K562 (cell line): ENCODE data around the gene GJA1. TPM values are rescaled to one million over a fixed set of nuclear protein-coding genes. Genes with fewer than 3 reads are reported as not detected.

ENCODE experiments used
- ATAC-seq: fragments of 200-7000 bp; cut with Tn5 transposase; 3 replicates; pipeline ENCODE4 v1.9.1; 2020; ENCODE audit warnings: moderate library complexity
- BruUV-seq: library from RNA; stranded (reverse); fragments of 400-500 nt; replicated peaks from 2 replicates; lab custom pipeline; 2021; lab: Mats Ljungman, UMichigan
- CTCF ChIA-PET: fragments of 300-600 bp; formaldehyde crosslinking; extraction: SDS; loops from one replicate; lab custom pipeline; 2021; ENCODE audit warnings: low intra/inter-chr PET ratio; lab: Yijun Ruan, JAX
- POLR2A ChIA-PET: fragments of 300-600, 350-650 bp; sonication (Branson Sonifier 250); formaldehyde crosslinking; extraction: SDS; loops from one replicate; lab custom pipeline; 2021; ENCODE audit warnings: antibody characterized with exemption, inconsistent platforms; lab: Yijun Ruan, JAX
- DNase-seq, 4 experiments: peaks; one replicate each; pipeline versions ENCODE4 v3.0.0 to v3.0.0-alpha.2; 2011 to 2018; ENCODE audit warnings: low spot score in 3 of 4, mixed read lengths in 3 of 4; ENCODE audit errors: extremely low read depth in 1 of 4
- FAIRE-seq: peaks from 2 replicates; lab custom pipeline; 2011; peaks lifted over from hg19 to GRCh38; lab: Jason Lieb, UNC
- H2AFZ ChIP-seq: 2 replicates; pipeline ENCODE4 v1.6.0; 2011; ENCODE audit warnings: low read depth, low read length, control low read depth, inconsistent platforms
- H3K27ac ChIP-seq: fragments of 200-600 bp; 3 replicates; pipeline ENCODE4 v1.8.0; 2011; ENCODE audit warnings: low read depth, mild to moderate bottlenecking, control low read depth, inconsistent platforms, low read length, moderate library complexity, mixed read lengths; ENCODE audit errors: extremely low read depth
- H3K27me3 ChIP-seq, 2 experiments: fragments of 300-600 bp in 1 of 2; 2 replicates in 1 of 2; 3 replicates in 1 of 2; pipeline versions ENCODE4 v1.6.0 to v1.8.0; 2011; ENCODE audit warnings: inconsistent platforms in 2 of 2, low read length in 2 of 2, mild to moderate bottlenecking in 1 of 2, mixed read lengths in 1 of 2, moderate library complexity in 1 of 2; ENCODE audit not compliant: control insufficient read depth in 2 of 2, insufficient read depth in 2 of 2
- H3K36me3 ChIP-seq: fragments of 300-600 bp; 3 replicates; pipeline ENCODE4 v1.8.0; 2011; ENCODE audit warnings: mild to moderate bottlenecking, low read length, inconsistent platforms; ENCODE audit not compliant: control insufficient read depth, insufficient read depth
- H3K4me1 ChIP-seq, 2 experiments: fragments of 200-600 bp in 1 of 2; replicated peaks in 1 of 2; 2 replicates in 1 of 2; 3 replicates in 1 of 2; pipeline versions ENCODE4 v1.5.1 to v1.8.0; 2011; ENCODE audit warnings: inconsistent platforms in 2 of 2, low read length in 2 of 2, mild to moderate bottlenecking in 1 of 2, mixed read lengths in 1 of 2, moderate library complexity in 1 of 2; ENCODE audit not compliant: control insufficient read depth in 2 of 2, insufficient read depth in 2 of 2
- H3K4me2 ChIP-seq: 2 replicates; pipeline ENCODE4 v1.6.1; 2011; ENCODE audit warnings: low read length, control low read depth, inconsistent platforms, mixed read lengths; ENCODE audit not compliant: insufficient read depth
- H3K4me3 ChIP-seq: fragments of 200-600 bp; sonication (generic), shearing (Covaris generic); 2 replicates; pipeline ENCODE4 v1.5.1; 2016; ENCODE audit warnings: control low read depth, inconsistent platforms
- H3K79me2 ChIP-seq: fragments of 200-600 bp; 3 replicates; pipeline ENCODE4 v1.8.0; 2011; ENCODE audit warnings: low read length, inconsistent platforms; ENCODE audit not compliant: control insufficient read depth, insufficient read depth
- H3K9ac ChIP-seq, 2 experiments: 2 replicates each; pipeline versions ENCODE4 v1.6.0 to v1.6.1; 2011; ENCODE audit warnings: low read depth in 2 of 2, low read length in 2 of 2, control low read depth in 1 of 2, inconsistent platforms in 1 of 2, mild to moderate bottlenecking in 1 of 2, mixed read lengths in 1 of 2; ENCODE audit not compliant: insufficient read depth in 1 of 2
- H3K9me1 ChIP-seq: one replicate; pipeline ENCODE4 v1.6.0; 2011; ENCODE audit warnings: inconsistent platforms, mild to moderate bottlenecking, low read length, moderate library complexity; ENCODE audit not compliant: control insufficient read depth, insufficient read depth
- H3K9me3 ChIP-seq: replicated peaks from 2 replicates; pipeline ENCODE4 v1.5.1; 2011; ENCODE audit warnings: low read depth, low read length, inconsistent platforms; ENCODE audit not compliant: control insufficient read depth, insufficient read depth
- H4K20me1 ChIP-seq: replicated peaks from 2 replicates; pipeline ENCODE4 v1.6.1; 2011; ENCODE audit warnings: low read length, inconsistent platforms, mixed read lengths; ENCODE audit not compliant: control insufficient read depth, insufficient read depth
- FOXA3 ChIP-seq, 2 experiments: fragments of 450-650 bp in 1 of 2; sonication (generic) in 1 of 2; formaldehyde crosslinking; IDR thresholded peaks in 1 of 2; conservative IDR thresholded peaks in 1 of 2; 2 replicates each; pipeline versions ENCODE4 v1.4.0 to v1.8.0; 2020 to 2022; ENCODE audit warnings: mild to moderate bottlenecking in 2 of 2, missing genetic modification reagents in 1 of 2
- GABPB1 ChIP-seq: sonication (generic); formaldehyde crosslinking; IDR thresholded peaks from 2 replicates; pipeline ENCODE4 v1.8.0; 2022; ENCODE audit warnings: mild to moderate bottlenecking, missing genetic modification reagents
- HDAC8 ChIP-seq: fragments of 450-650 bp; IDR thresholded peaks from 2 replicates; pipeline ENCODE4 v1.6.1; 2016; ENCODE audit warnings: mild to moderate bottlenecking, missing genetic modification characterization, moderate library complexity, missing compliant biosample characterization
- HOMEZ ChIP-seq: fragments of 250-450 bp; sonication (Bioruptor Pico); IDR thresholded peaks from 2 replicates; pipeline ENCODE4 v1.4.0; 2020; ENCODE audit warnings: mild to moderate bottlenecking, moderate library complexity
- JUND ChIP-seq, 2 experiments: IDR thresholded peaks; 2 replicates in 1 of 2; 3 replicates in 1 of 2; pipeline ENCODE4 v1.6.1; 2011; ENCODE audit warnings: borderline replicate concordance in 2 of 2, low read depth in 2 of 2, low read length in 2 of 2, improper control_type of control experiment in 1 of 2, missing biosample characterization in 1 of 2, missing genetic modification characterization in 1 of 2, missing genetic modification reagents in 1 of 2
- NFXL1 ChIP-seq: fragments of 450-650 bp; formaldehyde crosslinking; IDR thresholded peaks from 2 replicates; pipeline ENCODE4 v1.4.0; 2021; ENCODE audit warnings: mild to moderate bottlenecking
- NR1H2 ChIP-seq: sonication (generic); formaldehyde crosslinking; IDR thresholded peaks from 2 replicates; pipeline ENCODE4 v1.4.0; 2020; ENCODE audit warnings: mild to moderate bottlenecking, missing genetic modification reagents
- PCBP1 ChIP-seq: fragments of 200-400 bp; formaldehyde crosslinking; IDR thresholded peaks from 2 replicates; pipeline ENCODE4 v1.6.1; 2018; ENCODE audit warnings: mild to moderate bottlenecking, low read depth, low read length; ENCODE audit not compliant: poor library complexity, severe bottlenecking
- SNIP1 ChIP-seq: fragments of 450-650 bp; IDR thresholded peaks from 2 replicates; pipeline ENCODE4 v1.7.1; 2017; ENCODE audit warnings: low read depth, mild to moderate bottlenecking
- TAF1 ChIP-seq: IDR thresholded peaks from 2 replicates; pipeline ENCODE4 v1.6.1; 2011; ENCODE audit warnings: mild to moderate bottlenecking, low read length, moderate library complexity; ENCODE audit not compliant: insufficient read depth, control insufficient read depth, severe bottlenecking; ENCODE audit errors: extremely low read depth
- THRAP3 ChIP-seq: fragments of 450-650 bp; IDR thresholded peaks from 2 replicates; pipeline ENCODE4 v1.6.1; 2016; ENCODE audit warnings: mild to moderate bottlenecking, inconsistent platforms, borderline replicate concordance
- ZBED1 ChIP-seq: IDR thresholded peaks from 2 replicates; pipeline ENCODE4 v1.6.1; 2014
- ZC3H8 ChIP-seq: fragments of 450-650 bp; IDR thresholded peaks from 2 replicates; pipeline ENCODE4 v1.6.1; 2017
- ZNF282 ChIP-seq: sonication (generic); formaldehyde crosslinking; IDR thresholded peaks from 2 replicates; pipeline ENCODE4 v1.8.1; 2023; ENCODE audit warnings: missing genetic modification reagents
- ZNF561 ChIP-seq: fragments of 450-650 bp; formaldehyde crosslinking; conservative IDR thresholded peaks from 2 replicates; pipeline ENCODE4 v1.4.0; 2020; ENCODE audit warnings: mild to moderate bottlenecking, moderate library complexity
- WGBS: fragments of 100-300 bp; shearing (Covaris generic); methylation state at CpG from one replicate; pipeline ENCODE4 v1.1.6; 2016; ENCODE audit warnings: low coverage, mixed read lengths; ENCODE audit not compliant: insufficient coverage; ENCODE audit errors: missing lambda C conversion rate; 5-methylcytosine and 5-hydroxymethylcytosine counted together
- in situ Hi-C: fragments of 300-500 bp; cut with MboI; formaldehyde crosslinking; loops from 4 replicates; pipeline ENCODE4 v1.15.0; 2018; ENCODE audit warnings: inconsistent platforms, mixed read lengths
- intact Hi-C: fragments of 100-400 bp; cut with micrococcal nuclease; formaldehyde crosslinking; loops from 2 replicates; pipeline ENCODE4 v1.14.2; 2022
- polyA plus RNA-seq, 8 experiments: library from polyadenylated mRNA; depleted of rRNA in 4 of 8; stranded (reverse) in 5 of 8; unstranded in 3 of 8; fragments of >200 nt; fragmentation: Nextera tagmentation in 2 of 8; fragmentation: Illumina TruSeq in 1 of 8; extraction: Ambion mirVana in 2 of 8; extraction: Trizol in 1 of 8; gene quantifications; 2 replicates each; pipeline versions ENCODE4 v1.2.1 to v1.2.3, GENCODE V29; 2011 to 2014; ENCODE audit warnings: inconsistent platforms in 1 of 8, missing spikeins in 1 of 8
- total RNA-seq, 7 experiments: library from RNA; depleted of rRNA in 6 of 7; stranded (reverse); fragments of >200 nt in 6 of 7; fragmentation: Illumina TruSeq in 2 of 7; extraction: Trizol in 2 of 7; gene quantifications; 2 replicates each; pipeline versions ENCODE4 v1.2.1 to v1.2.3, GENCODE V29; 2011 to 2021; ENCODE audit warnings: low replicate concordance in 1 of 7
- TF ChIP-seq, protein P1 (sequence below), 2 experiments: IDR thresholded peaks in 1 of 2; conservative IDR thresholded peaks in 1 of 2; 2 replicates each; pipeline ENCODE4 v1.6.1; 2016; ENCODE audit warnings: low read depth in 2 of 2, mild to moderate bottlenecking in 1 of 2, missing compliant biosample characterization in 1 of 2, missing genetic modification characterization in 1 of 2, moderate library complexity in 1 of 2
- TF ChIP-seq, protein P2 (sequence below): sonication (generic); formaldehyde crosslinking; IDR thresholded peaks from 2 replicates; pipeline ENCODE4 v1.8.0; 2022; ENCODE audit warnings: missing genetic modification reagents, mild to moderate bottlenecking, borderline replicate concordance

Gene GJA1
- total and polyA plus RNA-seq, 9 of the 15 experiments (the other 6 are each of a cell fraction or from before 2014, with no cell fraction given), result 0.04 to 0.58 (median 0.06) TPM; not detected in 4

DNA sequence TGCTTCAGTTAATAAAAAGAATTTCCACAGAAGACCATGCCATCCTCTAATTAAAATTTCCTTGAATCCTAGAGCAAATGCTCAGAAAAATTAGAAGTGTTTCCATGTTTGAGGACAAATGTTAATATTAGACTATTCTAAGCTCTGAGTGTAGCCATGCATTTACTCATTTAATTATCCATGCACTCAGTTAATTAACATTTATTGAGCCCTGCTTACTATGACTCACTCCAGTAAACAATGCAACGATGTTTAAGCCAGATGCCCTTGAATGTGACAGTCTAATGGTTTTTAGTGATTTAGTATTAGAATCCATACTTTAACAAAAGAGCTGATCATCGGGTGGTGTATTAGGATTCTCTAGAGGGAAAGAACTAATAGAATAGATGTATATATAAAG is 37.3 kb upstream of the GJA1 start:
- Histone ChIP-seq H3K4me3 (no peak overlapping the region), H3K9me3 (no peaks in the 10 kb centered on the region), H3K9me1 (no peaks in the 10 kb centered on the region), H3K27ac (no peak overlapping the region), H3K36me3 (no peaks in the 10 kb centered on the region), H3K79me2 (no peaks in the 10 kb centered on the region), H3K9ac (no peak overlapping the region), H4K20me1 (no peaks in the 10 kb centered on the region), H3K4me1 (no peaks in the 10 kb centered on the region), H3K27me3 (no peaks in the 10 kb centered on the region), H2AFZ (no peak overlapping the region), H3K4me2 (no peak overlapping the region)
- ChIA-PET CTCF (no interaction called here), POLR2A (no interaction called here)
- ATAC-seq (no peak), FAIRE-seq (no peak), DNase-seq (no peak)
- intact Hi-C loops, result no loop called here
- in situ Hi-C loops, result no loop called here
- WGBS, result 0% methylated on average over 2 of the region's 2 CpGs
- BruUV-seq, result no TSS peak
- TF ChIP-seq THRAP3 (no peak), HDAC8 (no peak), PCBP1 (no peak), ZBED1 (no peak), FOXA3 (CRISPR knock-in tag; conservative IDR thresholded peaks at IDR 0.05 in 1 of 2, IDR thresholded peaks at IDR 0.05 in 1 of 2) (no peak), SNIP1 (no peak), NFXL1 (no peak), HOMEZ (CRISPR knock-in tag) (no peak), JUND (IDR thresholded peaks at IDR 0.05; ENCODE audit: borderline replicate concordance, low read depth, low read length) (no peak), JUND (tag; IDR thresholded peaks at IDR 0.05; ENCODE audit: borderline replicate concordance, low read depth, low read length) (no peak), NR1H2 (CRISPR knock-in tag) (no peak), ZC3H8 (no peak), ZNF561 (CRISPR knock-in tag) (no peak), GABPB1 (CRISPR knock-in tag) (no peak), TAF1 (no peak), ZNF282 (CRISPR knock-in tag) (no peak)
- TF ChIP-seq, protein P1, sequence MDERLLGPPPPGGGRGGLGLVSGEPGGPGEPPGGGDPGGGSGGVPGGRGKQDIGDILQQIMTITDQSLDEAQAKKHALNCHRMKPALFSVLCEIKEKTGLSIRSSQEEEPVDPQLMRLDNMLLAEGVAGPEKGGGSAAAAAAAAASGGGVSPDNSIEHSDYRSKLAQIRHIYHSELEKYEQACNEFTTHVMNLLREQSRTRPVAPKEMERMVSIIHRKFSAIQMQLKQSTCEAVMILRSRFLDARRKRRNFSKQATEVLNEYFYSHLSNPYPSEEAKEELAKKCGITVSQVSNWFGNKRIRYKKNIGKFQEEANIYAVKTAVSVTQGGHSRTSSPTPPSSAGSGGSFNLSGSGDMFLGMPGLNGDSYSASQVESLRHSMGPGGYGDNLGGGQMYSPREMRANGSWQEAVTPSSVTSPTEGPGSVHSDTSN (CRISPR knock-in tag; IDR thresholded peaks at IDR 0.05; ENCODE audit: low read depth), result no peak
- TF ChIP-seq, protein P1 (tag; conservative IDR thresholded peaks at IDR 0.05; ENCODE audit: low read depth), result no peak
- TF ChIP-seq, protein P2, sequence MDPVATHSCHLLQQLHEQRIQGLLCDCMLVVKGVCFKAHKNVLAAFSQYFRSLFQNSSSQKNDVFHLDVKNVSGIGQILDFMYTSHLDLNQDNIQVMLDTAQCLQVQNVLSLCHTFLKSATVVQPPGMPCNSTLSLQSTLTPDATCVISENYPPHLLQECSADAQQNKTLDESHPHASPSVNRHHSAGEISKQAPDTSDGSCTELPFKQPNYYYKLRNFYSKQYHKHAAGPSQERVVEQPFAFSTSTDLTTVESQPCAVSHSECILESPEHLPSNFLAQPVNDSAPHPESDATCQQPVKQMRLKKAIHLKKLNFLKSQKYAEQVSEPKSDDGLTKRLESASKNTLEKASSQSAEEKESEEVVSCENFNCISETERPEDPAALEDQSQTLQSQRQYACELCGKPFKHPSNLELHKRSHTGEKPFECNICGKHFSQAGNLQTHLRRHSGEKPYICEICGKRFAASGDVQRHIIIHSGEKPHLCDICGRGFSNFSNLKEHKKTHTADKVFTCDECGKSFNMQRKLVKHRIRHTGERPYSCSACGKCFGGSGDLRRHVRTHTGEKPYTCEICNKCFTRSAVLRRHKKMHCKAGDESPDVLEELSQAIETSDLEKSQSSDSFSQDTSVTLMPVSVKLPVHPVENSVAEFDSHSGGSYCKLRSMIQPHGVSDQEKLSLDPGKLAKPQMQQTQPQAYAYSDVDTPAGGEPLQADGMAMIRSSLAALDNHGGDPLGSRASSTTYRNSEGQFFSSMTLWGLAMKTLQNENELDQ (CRISPR knock-in tag), result no peak
